AG09319 (cell line): ENCODE data around the gene DOLK.

ENCODE experiments used
- DNase-seq: peaks from one replicate; pipeline ENCODE4 v3.0.0-alpha.2; 2010; ENCODE audit warnings: low read depth; ENCODE audit errors: extremely low read depth
- CTCF ChIP-seq: IDR thresholded peaks from 2 replicates; pipeline ENCODE4 v1.5.1; 2011; ENCODE audit warnings: low read depth, mild to moderate bottlenecking, inconsistent platforms, low read length, moderate library complexity

The DOLK gene

GRCh38 chr9:128928624-128929023 is 18.8 kb downstream of the DOLK start:
- no peak for TF ChIP-seq CTCF
- no peak for DNase-seq

GRCh38 chr9:128927731-128928411 is 19.5 kb downstream of the DOLK start:
- DNase-seq: no peak
- peak; percentile 86 for TF ChIP-seq CTCF

GRCh38 chr9:128923493-128923883 is 23.9 kb downstream of the DOLK start:
- DNase-seq: no peak

GRCh38 chr9:128921881-128922763 is 25.3 kb downstream of the DOLK start:
- TF ChIP-seq CTCF: no peak
- no peak for DNase-seq

More at GRCh38 chr9:128923493-128923883, 23.9 kb downstream of the DOLK start:
- no peak for TF ChIP-seq CTCF

GRCh38 chr9:128920381-128921058 is 26.9 kb downstream of the DOLK start, which contains the start of gene PHYHD1:
TSS of gene PHYHD1 (plus strand) at chr9:128920982. CDS start at chr9:128922324, 1,342 bp downstream.
- no peak for TF ChIP-seq CTCF
- no peak for DNase-seq

- TF ChIP-seq CTCF: no peak
- DNase-seq: no peak
These were observed 27.9 kb downstream of the DOLK start for GRCh38 chr9:128919402-128920089.
